Breast epithelium (tissue), 4 donors: Measurements from ENCODE around the gene SFXN5. TPM values are rescaled to one million over a fixed set of nuclear protein-coding genes. Genes with fewer than 3 reads are reported as not detected.
"Not testable (repeated sequence)": the region's sequence is repeated elsewhere in the genome, so short reads cannot be mapped to it uniquely, and the experiment has no call there.

Experiments
- DNase-seq, 2 donors: peaks; one replicate each; pipeline ENCODE4 v3.0.0-alpha.2; 2019; ENCODE audit warnings: low spot score in 2 of 2
- H3K27ac ChIP-seq, 2 donors: fragments of 200-600 bp; sonication (generic) in 1 of 2; one replicate each; pipeline ENCODE4 v1.5.1; 2016 to 2019; ENCODE audit warnings: mild to moderate bottlenecking in 1 of 2
- H3K27me3 ChIP-seq, 2 donors: fragments of 200-600 bp; sonication (generic) in 1 of 2; one replicate each; pipeline versions ENCODE4 v1.5.1 to v1.6.0; 2017 to 2019; ENCODE audit warnings: control low read depth in 1 of 2, mild to moderate bottlenecking in 1 of 2
- H3K36me3 ChIP-seq: fragments of 200-600 bp; one replicate; pipeline ENCODE4 v1.5.1; 2019
- H3K4me1 ChIP-seq, 2 donors: fragments of 200-600 bp; sonication (generic); one replicate each; pipeline ENCODE4 v1.5.1; 2016 to 2019; ENCODE audit warnings: control low read depth in 1 of 2
- H3K4me3 ChIP-seq, 3 donors: fragments of 200-600 bp; sonication (generic); 1 replicate in 2 of 3; 2 replicates in 1 of 3; pipeline ENCODE4 v1.5.1; 2016 to 2019; ENCODE audit warnings: mild to moderate bottlenecking in 3 of 3, moderate library complexity in 2 of 3
- H3K9me3 ChIP-seq, 2 donors: fragments of 200-600 bp; sonication (generic) in 1 of 2; one replicate each; pipeline ENCODE4 v1.5.1; 2016 to 2019; ENCODE audit warnings: control low read depth in 1 of 2
- CTCF ChIP-seq, 3 donors: fragments of 450-650 bp; IDR thresholded peaks; one replicate each; pipeline ENCODE4 v1.5.1; 2016 to 2017; ENCODE audit warnings: antibody characterized with exemption in 3 of 3, mild to moderate bottlenecking in 3 of 3, moderate library complexity in 3 of 3
- POLR2A ChIP-seq: fragments of 450-650 bp; IDR thresholded peaks from one replicate; pipeline ENCODE4 v1.6.1; 2016; ENCODE audit warnings: antibody characterized with exemption, mild to moderate bottlenecking, moderate library complexity
- POLR2AphosphoS5 ChIP-seq, 3 donors: sonication (generic); formaldehyde crosslinking; IDR thresholded peaks; one replicate each; pipeline ENCODE4 v1.6.1; 2017; ENCODE audit warnings: antibody characterized with exemption in 3 of 3
- intact Hi-C: fragments of 100-400 bp; cut with DNase I; formaldehyde crosslinking; loops from one replicate; pipeline ENCODE4 v1.15.1; 2023; ENCODE audit warnings: low total_unique reads
- total RNA-seq, 3 donors: library from RNA; depleted of rRNA; stranded (reverse); fragments of >200 nt; gene quantifications; one replicate each; pipeline ENCODE4 v1.1.0, GENCODE V29; 2016

Gene SFXN5
- total RNA-seq, 3 donors from 2014 or later, result 6.7 to 19.6 (median 12.8) TPM

- DNase-seq, result no peak
Measured at GRCh38 chr2:72914589-72915319, 156.8 kb downstream of the SFXN5 start.

GRCh38 chr2:72914206-72914559 lies 157.3 kb downstream of the SFXN5 start:
- Histone ChIP-seq H3K4me1 (peaks cover 14 to 17% of the 10 kb centered on the region in 2 donors), H3K27ac (no peak overlapping the region), H3K4me3 (no peak overlapping the region), H3K9me3 (no peaks in the 10 kb centered on the region), H3K36me3 (no peaks in the 10 kb centered on the region), H3K27me3 (peaks cover 16 to 100% of the 10 kb centered on the region in 2 donors)
- intact Hi-C loops, result no loop called here
- no peak for DNase-seq
- TF ChIP-seq CTCF (IDR thresholded peaks at IDR 0.05) (no peak), POLR2A (no peak), POLR2AphosphoS5 (IDR thresholded peaks at IDR 0.05) (no peak)

More at GRCh38 chr2:72914589-72915319, 156.8 kb downstream of the SFXN5 start:
- H3K4me1 ChIP-seq, result peaks cover 14 to 17% of the 10 kb centered on the region in 2 donors
- TF ChIP-seq CTCF (IDR thresholded peaks at IDR 0.05) (no peak), POLR2AphosphoS5 (IDR thresholded peaks at IDR 0.05) (no peak), POLR2A (no peak)
- peaks cover 16 to 100% of the 10 kb centered on the region in 2 donors for H3K27me3 ChIP-seq
- H3K36me3 ChIP-seq, result no peaks in the 10 kb centered on the region
- no peak overlapping the region for H3K4me3 ChIP-seq
- intact Hi-C loops, result no loop called here
- no peak overlapping the region for H3K27ac ChIP-seq
- H3K9me3 ChIP-seq, result no peaks in the 10 kb centered on the region

GRCh38 chr2:72913486-72914205 lies 157.9 kb downstream of the SFXN5 start:
- Histone ChIP-seq H3K4me3 (no peak overlapping the region), H3K27me3 (peaks cover 16 to 100% of the 10 kb centered on the region in 2 donors), H3K36me3 (no peaks in the 10 kb centered on the region), H3K4me1 (peaks cover 14 to 17% of the 10 kb centered on the region in 2 donors), H3K27ac (no peak overlapping the region), H3K9me3 (no peaks in the 10 kb centered on the region)
- intact Hi-C loops, result no loop called here
- no peak for TF ChIP-seq CTCF (IDR thresholded peaks at IDR 0.05)
- no peak for TF ChIP-seq POLR2AphosphoS5 (IDR thresholded peaks at IDR 0.05)
- no peak for TF ChIP-seq POLR2A
- DNase-seq, result no peak

- Histone ChIP-seq H3K36me3 (no peaks in the 10 kb centered on the region), H3K27ac (no peak overlapping the region), H3K9me3 (no peaks in the 10 kb centered on the region), H3K27me3 (peaks cover 3 to 96% of the 10 kb centered on the region in 2 donors), H3K4me3 (no peak overlapping the region), H3K4me1 (no peaks in the 10 kb centered on the region)
- no peak for DNase-seq
- intact Hi-C loops, result no loop called here
- no peak for TF ChIP-seq POLR2A
- TF ChIP-seq POLR2AphosphoS5 (IDR thresholded peaks at IDR 0.05), result no peak
- no peak for TF ChIP-seq CTCF (IDR thresholded peaks at IDR 0.05)
Measured at GRCh38 chr2:72911256-72911655, 160.3 kb downstream of the SFXN5 start.

- H3K4me3 ChIP-seq, result no peak overlapping the region
- H3K27me3 ChIP-seq, result peaks cover 0 to 80% of the 10 kb centered on the region in 2 donors
- no peaks in the 10 kb centered on the region for H3K36me3 ChIP-seq
- TF ChIP-seq POLR2A (no peak), POLR2AphosphoS5 (IDR thresholded peaks at IDR 0.05) (no peak), CTCF (IDR thresholded peaks at IDR 0.05) (no peak)
- intact Hi-C loops, result no loop called here
- DNase-seq, result no peak
- H3K27ac ChIP-seq, result no peak overlapping the region
- no peaks in the 10 kb centered on the region for H3K9me3 ChIP-seq
- no peaks in the 10 kb centered on the region for H3K4me1 ChIP-seq
Measured at GRCh38 chr2:72908741-72909140, 162.8 kb downstream of the SFXN5 start.

GRCh38 chr2:72907369-72907768 lies 164.1 kb downstream of the SFXN5 start:
- intact Hi-C loops, H3K4me3 ChIP-seq, H3K27ac ChIP-seq, H3K9me3 ChIP-seq, H3K4me1 ChIP-seq, H3K36me3 ChIP-seq, DNase-seq: not testable (repeated sequence)
- peaks cover 0 to 72% of the 10 kb centered on the region in 2 donors for H3K27me3 ChIP-seq
